ENCODE data around the gene RMDN3. TPM values are rescaled to one million over a fixed set of nuclear protein-coding genes. Genes with fewer than 3 reads are reported as not detected.

The RMDN3 gene
- total and polyA plus RNA-seq, 4 donors: 27.5 to 33.8 (median 30.2) TPM

GRCh38 chr15:40722354-40722753 lies 32.7 kb downstream of the RMDN3 start:
- WGBS: 95% methylated on average over 4 of the region's 4 CpGs
- Histone ChIP-seq H3K27ac (ENCODE audit: low read depth in 1 of 2, low read length in 2 of 2) (no peak overlapping the region), H3K9ac (ENCODE audit: low read depth in 1 of 2, low read length in 2 of 2) (no peak overlapping the region), H3K4me3 (ENCODE audit: low read depth in 1 of 3, low read length in 3 of 3) (no peak overlapping the region), H3K4me1 (ENCODE audit: control insufficient read depth in 4 of 4, insufficient read depth in 4 of 4, low read length in 3 of 4) (no peaks in the 10 kb centered on the region), H3K9me3 (ENCODE audit: control insufficient read depth in 4 of 4, low read length in 3 of 4) (no peaks in the 10 kb centered on the region), H3K27me3 (ENCODE audit: control insufficient read depth in 4 of 4, insufficient read depth in 4 of 4, low read length in 3 of 4) (no peaks in the 10 kb centered on the region), H3K36me3 (ENCODE audit: control insufficient read depth in 4 of 4, insufficient read depth in 3 of 4, low read depth in 1 of 4, low read length in 3 of 4) (no peaks in the 10 kb centered on the region)
- no peak for DNase-seq (ENCODE audit: low spot score)
- TF ChIP-seq FOXA1 (IDR thresholded peaks at IDR 0.05) (no peak), CTCF (IDR thresholded peaks at IDR 0.05; ENCODE audit: low read depth, low read length, missing input control) (no peak), RAD21 (IDR thresholded peaks at IDR 0.05) (no peak), GABPA (IDR thresholded peaks at IDR 0.05 in 1 of 2, conservative IDR thresholded peaks at IDR 0.05 in 1 of 2) (no peak)

- DNase-seq (ENCODE audit: low spot score): no peak
- no peak overlapping the region for H3K27ac ChIP-seq (ENCODE audit: low read depth in 1 of 2, low read length in 2 of 2)
- H3K4me3 ChIP-seq (ENCODE audit: low read depth in 1 of 3, low read length in 3 of 3): no peak overlapping the region
- 83% methylated on average over 1 of the region's 1 CpG for WGBS
- no peaks in the 10 kb centered on the region for H3K4me1 ChIP-seq (ENCODE audit: control insufficient read depth in 4 of 4, insufficient read depth in 4 of 4, low read length in 3 of 4)
- H3K27me3 ChIP-seq (ENCODE audit: control insufficient read depth in 4 of 4, insufficient read depth in 4 of 4, low read length in 3 of 4): no peaks in the 10 kb centered on the region
- H3K36me3 ChIP-seq (ENCODE audit: control insufficient read depth in 4 of 4, insufficient read depth in 3 of 4, low read depth in 1 of 4, low read length in 3 of 4): no peaks in the 10 kb centered on the region
- TF ChIP-seq SP1 (IDR thresholded peaks at IDR 0.05) (no peak), HNF4G (IDR thresholded peaks at IDR 0.05) (no peak), FOXA1 (IDR thresholded peaks at IDR 0.05) (no peak)
- no peaks in the 10 kb centered on the region for H3K9me3 ChIP-seq (ENCODE audit: control insufficient read depth in 4 of 4, low read length in 3 of 4)
- H3K9ac ChIP-seq (ENCODE audit: low read depth in 1 of 2, low read length in 2 of 2): no peak overlapping the region
Measured at GRCh38 chr15:40721701-40722100, 33.4 kb downstream of the RMDN3 start.

GRCh38 chr15:40716165-40716564 lies 38.9 kb downstream of the RMDN3 start:
- no peak for TF ChIP-seq ZBTB33 (IDR thresholded peaks at IDR 0.05)
- no peak for TF ChIP-seq ATF3 (IDR thresholded peaks at IDR 0.05)
- TF ChIP-seq NR2F2 (IDR thresholded peaks at IDR 0.05): no peak
- TF ChIP-seq FOXA2 (IDR thresholded peaks at IDR 0.05): no peak
- no peak for TF ChIP-seq JUND (IDR thresholded peaks at IDR 0.05)
- no peak for TF ChIP-seq YY1 (IDR thresholded peaks at IDR 0.05)
- TF ChIP-seq RXRA (IDR thresholded peaks at IDR 0.05): no peak
- TF ChIP-seq REST (IDR thresholded peaks at IDR 0.05): no peak
- no peak for TF ChIP-seq GABPA (IDR thresholded peaks at IDR 0.05 in 1 of 2, conservative IDR thresholded peaks at IDR 0.05 in 1 of 2)
- no peak for TF ChIP-seq FOXA1 (IDR thresholded peaks at IDR 0.05)
- TF ChIP-seq HNF4G (IDR thresholded peaks at IDR 0.05): no peak
- no peak for TF ChIP-seq EGR1 (IDR thresholded peaks at IDR 0.05; ENCODE audit: low read depth in 2 of 2)
- no peak for TF ChIP-seq RAD21 (IDR thresholded peaks at IDR 0.05)
- no peak for TF ChIP-seq SP1 (IDR thresholded peaks at IDR 0.05)
- TF ChIP-seq CTCF (IDR thresholded peaks at IDR 0.05; ENCODE audit: low read depth, low read length, missing input control): no peak
- no peak for TF ChIP-seq MAX (IDR thresholded peaks at IDR 0.05)
- TF ChIP-seq HNF4A (conservative IDR thresholded peaks at IDR 0.05): no peak
- no peak for TF ChIP-seq TAF1 (conservative IDR thresholded peaks at IDR 0.05)
- Histone ChIP-seq H3K27ac (ENCODE audit: low read depth in 1 of 2, low read length in 2 of 2) (no peak overlapping the region), H3K36me3 (ENCODE audit: control insufficient read depth in 4 of 4, insufficient read depth in 3 of 4, low read depth in 1 of 4, low read length in 3 of 4) (no peaks in the 10 kb centered on the region), H3K4me1 (ENCODE audit: control insufficient read depth in 4 of 4, insufficient read depth in 4 of 4, low read length in 3 of 4) (no peaks in the 10 kb centered on the region), H3K9ac (ENCODE audit: low read depth in 1 of 2, low read length in 2 of 2) (no peak overlapping the region), H3K9me3 (ENCODE audit: control insufficient read depth in 4 of 4, low read length in 3 of 4) (no peaks in the 10 kb centered on the region), H3K4me3 (ENCODE audit: low read depth in 1 of 3, low read length in 3 of 3) (no peak overlapping the region), H3K27me3 (ENCODE audit: control insufficient read depth in 4 of 4, insufficient read depth in 4 of 4, low read length in 3 of 4) (no peaks in the 10 kb centered on the region)
- 95% methylated on average over 6 of the region's 6 CpGs for WGBS
- DNase-seq (ENCODE audit: low spot score): no peak
